Heart right ventricle (tissue), 16 donors: ENCODE data around the gene RPL10. TPM values are rescaled to one million over a fixed set of nuclear protein-coding genes. Genes with fewer than 3 reads are reported as not detected.

Experiments used
- ATAC-seq, 8 donors: fragments of 200-7000 bp; cut with Tn5 transposase; one replicate each; pipeline ENCODE4 v1.9.1; 2020; ENCODE audit warnings: mild to moderate bottlenecking in 8 of 8, moderate library complexity in 8 of 8, moderate number of reproducible peaks in 1 of 8
- DNase-seq, 2 donors: peaks; one replicate each; pipeline ENCODE4 v3.0.0-alpha.2; 2020
- H3K27ac ChIP-seq, 10 donors: fragments of 200-600 bp; sonication (generic) in 2 of 10; one replicate each; pipeline versions ENCODE4 v1.5.0 to v1.8.0; 2020 to 2022; ENCODE audit warnings: mild to moderate bottlenecking in 3 of 10
- H3K27me3 ChIP-seq, 7 donors: fragments of 200-600 bp; one replicate each; pipeline ENCODE4 v1.8.0; 2021 to 2022; ENCODE audit warnings: mild to moderate bottlenecking in 2 of 7
- H3K36me3 ChIP-seq, 9 donors: fragments of 200-600 bp; sonication (generic) in 1 of 9; one replicate each; pipeline versions ENCODE4 v1.5.0 to v1.8.0; 2020 to 2022; ENCODE audit warnings: mild to moderate bottlenecking in 2 of 9
- H3K4me1 ChIP-seq, 9 donors: fragments of 200-600 bp; sonication (generic) in 1 of 9; one replicate each; pipeline versions ENCODE4 v1.5.0 to v1.8.0; 2020 to 2022; ENCODE audit warnings: mild to moderate bottlenecking in 4 of 9
- H3K4me3 ChIP-seq, 10 donors: fragments of 200-600 bp; sonication (generic) in 2 of 10; one replicate each; pipeline versions ENCODE4 v1.5.0 to v1.8.0; 2020 to 2022; ENCODE audit warnings: mild to moderate bottlenecking in 7 of 10, moderate library complexity in 2 of 10
- H3K9me3 ChIP-seq, 11 donors: fragments of 200-600 bp in 10 of 11; sonication (generic) in 2 of 11; one replicate each; pipeline versions ENCODE4 v1.5.0 to v1.8.0; 2013 to 2022; ENCODE audit warnings: mild to moderate bottlenecking in 2 of 11, control low read depth in 1 of 11, moderate library complexity in 1 of 11
- WGBS, 2 donors: extraction: QIAGEN DNeasy Blood & Tissue Kit; methylation state at CpG; one replicate each; pipeline ENCODE4 v1.1.7; 2013; ENCODE audit warnings: inconsistent platforms in 1 of 2; 5-methylcytosine and 5-hydroxymethylcytosine counted together
- intact Hi-C, 10 donors: fragments of 100-400 bp; cut with DNase I; formaldehyde crosslinking; loops; one replicate each; pipeline versions ENCODE4 v1.11.1 to v1.14.2; 2022
- polyA plus RNA-seq, 2 donors: library from polyadenylated mRNA; stranded (reverse); fragments of 200-250 nt; gene quantifications; one replicate each; pipeline ENCODE4 v1.2.3, GENCODE V29; 2013
- total RNA-seq, 10 donors: library from RNA; stranded (reverse); fragmentation: NEBNext Ultra II Directional in 3 of 10; extraction: Animal tissue kit (Norgen Biotek cat#: 25700) in 3 of 10; gene quantifications; one replicate each; pipeline versions ENCODE4 v1.2.1 to v1.2.4, GENCODE V29; 2021 to 2023
- TF ChIP-seq, protein P1 (sequence below), 9 donors: fragments of 200-600 bp; sonication (generic) in 2 of 9; IDR thresholded peaks; one replicate each; pipeline versions ENCODE4 v1.5.0 to v1.8.0; 2021 to 2022; ENCODE audit warnings: antibody characterized with exemption in 9 of 9, mild to moderate bottlenecking in 5 of 9, moderate library complexity in 1 of 9
- donor health status: Arrhythmogenic right ventricular cardiomyopathy.
- donor health status: ischemic (EF 13 %, LVEDD 7.1; RV severe dilation, severe dysfunction).
- donor health status: healthy with polysubstance abuse.
- donor health status: DM: no; HTN: yes; CAD: no.
- donor health status: DM: no; HTN: no; CAD: no.
- donor health status: ischemic (EF 25% LVEDD 6.9; RV normal size, moderate dysfunction).
- donor health status: ischemic (EF 25% LVEDD 5.7; RV mildly dilated, moderate dysfunction).
- donor health status: healthy.
- donor health status: DM: yes; HTN: yes; CAD: no.
- donor health status: Ischemic cardiomyopathy.
- donor health status: ischemic (EF 35%, LVEDD 5.7; RV mildly dilated, moderate dysfunction).
- donor health status: nonischemic (EF 11% LVEDD 7.7; RV severe dilation, severe dysfunction).
- donor health status: DM: yes; HTN: yes; CAD: no.
- donor health status: PGD.
- donor health status: ischemic (EF 29% LVEDD 5.4; RV normal size, mild dysfunction).
- donor health status: nonischemic (EF 23%, LVEDD 6.1; RV moderate dilation, normal function).

RPL10 gene
- total and polyA plus RNA-seq, 12 donors, result 1,543 to 7,085 (median 1,901) TPM

DNA sequence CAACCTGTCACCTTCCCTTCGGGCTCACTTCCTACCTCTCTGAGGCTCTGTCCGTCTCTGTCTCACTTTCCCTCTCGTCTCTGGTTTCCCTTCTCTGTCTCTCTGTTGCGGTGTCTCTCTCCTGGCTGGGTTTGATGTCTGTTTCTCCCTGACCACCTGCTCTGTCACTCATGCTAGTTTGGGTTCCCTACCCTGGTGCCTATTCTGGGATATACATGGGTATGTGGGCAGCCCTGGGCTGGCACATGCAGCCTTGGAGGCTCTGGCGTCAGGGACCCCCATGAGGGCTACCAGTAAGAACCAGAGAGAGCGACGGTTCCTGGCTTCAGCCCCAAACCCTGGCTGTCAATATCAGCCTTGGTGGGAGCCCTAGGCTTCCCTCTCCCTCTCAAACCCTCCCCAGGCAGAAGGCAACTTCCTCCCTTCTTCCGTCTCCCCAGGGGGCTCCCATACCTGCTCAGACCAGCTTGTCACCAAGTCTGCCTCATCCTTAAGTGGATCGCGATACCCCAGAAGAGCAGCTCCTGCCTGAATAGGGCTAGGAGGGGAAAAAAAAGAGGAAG lies 10.6 kb downstream of the RPL10 start:
- Histone ChIP-seq H3K36me3 (peaks cover 0 to 7% (median 0%) of the 10 kb centered on the region in 9 donors), H3K27me3 (no peaks in the 10 kb centered on the region), H3K27ac (peak overlapping the region in 9 of 10 donors; percentile 53 to 86 (median 79)), H3K4me3 (peak overlapping the region in 9 of 10 donors; percentile 18 to 55 (median 46)), H3K4me1 (peaks cover 0 to 32% (median 12%) of the 10 kb centered on the region in 9 donors), H3K9me3 (no peaks in the 10 kb centered on the region)
- DNase-seq, result no peak
- intact Hi-C loops, result no loop called here
- TF ChIP-seq, protein P1, sequence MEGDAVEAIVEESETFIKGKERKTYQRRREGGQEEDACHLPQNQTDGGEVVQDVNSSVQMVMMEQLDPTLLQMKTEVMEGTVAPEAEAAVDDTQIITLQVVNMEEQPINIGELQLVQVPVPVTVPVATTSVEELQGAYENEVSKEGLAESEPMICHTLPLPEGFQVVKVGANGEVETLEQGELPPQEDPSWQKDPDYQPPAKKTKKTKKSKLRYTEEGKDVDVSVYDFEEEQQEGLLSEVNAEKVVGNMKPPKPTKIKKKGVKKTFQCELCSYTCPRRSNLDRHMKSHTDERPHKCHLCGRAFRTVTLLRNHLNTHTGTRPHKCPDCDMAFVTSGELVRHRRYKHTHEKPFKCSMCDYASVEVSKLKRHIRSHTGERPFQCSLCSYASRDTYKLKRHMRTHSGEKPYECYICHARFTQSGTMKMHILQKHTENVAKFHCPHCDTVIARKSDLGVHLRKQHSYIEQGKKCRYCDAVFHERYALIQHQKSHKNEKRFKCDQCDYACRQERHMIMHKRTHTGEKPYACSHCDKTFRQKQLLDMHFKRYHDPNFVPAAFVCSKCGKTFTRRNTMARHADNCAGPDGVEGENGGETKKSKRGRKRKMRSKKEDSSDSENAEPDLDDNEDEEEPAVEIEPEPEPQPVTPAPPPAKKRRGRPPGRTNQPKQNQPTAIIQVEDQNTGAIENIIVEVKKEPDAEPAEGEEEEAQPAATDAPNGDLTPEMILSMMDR (IDR thresholded peaks at IDR 0.05), result no peak
- 42 to 47% methylated on average over 7 to 10 of the region's 10 CpGs for WGBS, 2 donors
- ATAC-seq, result no peak

GRCh38 chrX:154409222-154409871 lies 11.2 kb downstream of the RPL10 start, which contains the start of gene DNASE1L1:
Gene DNASE1L1, minus strand, starts transcription at chrX:154409254. Its CDS starts 3,686 bp downstream, at chrX:154405568.
- intact Hi-C loops, result no loop called here
- Histone ChIP-seq H3K9me3 (no peaks in the 10 kb centered on the region), H3K27ac (peak within 1 kb of the TSS in 9 of 10 donors; percentile 57 to 86 (median 79)), H3K4me3 (peak within 1 kb of the TSS in 9 of 10 donors; percentile 18 to 55 (median 46)), H3K27me3 (no peaks in the 10 kb centered on the region), H3K4me1 (peaks cover 0 to 32% (median 12%) of the 10 kb centered on the region in 9 donors), H3K36me3 (peaks cover 0 to 11% (median 0%) of the 10 kb centered on the region in 9 donors)
- WGBS, 2 donors, result 31 to 36% methylated on average over 19 to 26 of the region's 26 CpGs
- TF ChIP-seq, protein P1 (IDR thresholded peaks at IDR 0.05), result no peak
- DNase-seq (peak; percentile 77 to 83), ATAC-seq (peak; percentile 34 to 89 (median 73))

GRCh38 chrX:154411981-154412340 lies 13.8 kb downstream of the RPL10 start:
- ATAC-seq, result peak; percentile 74 to 83 (median 80)
- TF ChIP-seq, protein P1 (IDR thresholded peaks at IDR 0.05), result no peak
- Histone ChIP-seq H3K4me1 (peaks cover 0 to 32% (median 12%) of the 10 kb centered on the region in 9 donors), H3K27me3 (no peaks in the 10 kb centered on the region), H3K27ac (peak overlapping the region; percentile 90 to 99 (median 96)), H3K36me3 (peaks cover 0 to 15% (median 0%) of the 10 kb centered on the region in 9 donors), H3K4me3 (peak overlapping the region; percentile 56 to 85 (median 82)), H3K9me3 (no peaks in the 10 kb centered on the region)
- intact Hi-C loops, result no loop called here
- peak; percentile 53 to 62 for DNase-seq
- 0 to 3% methylated on average over 20 to 28 of the region's 29 CpGs for WGBS, 2 donors

DNA sequence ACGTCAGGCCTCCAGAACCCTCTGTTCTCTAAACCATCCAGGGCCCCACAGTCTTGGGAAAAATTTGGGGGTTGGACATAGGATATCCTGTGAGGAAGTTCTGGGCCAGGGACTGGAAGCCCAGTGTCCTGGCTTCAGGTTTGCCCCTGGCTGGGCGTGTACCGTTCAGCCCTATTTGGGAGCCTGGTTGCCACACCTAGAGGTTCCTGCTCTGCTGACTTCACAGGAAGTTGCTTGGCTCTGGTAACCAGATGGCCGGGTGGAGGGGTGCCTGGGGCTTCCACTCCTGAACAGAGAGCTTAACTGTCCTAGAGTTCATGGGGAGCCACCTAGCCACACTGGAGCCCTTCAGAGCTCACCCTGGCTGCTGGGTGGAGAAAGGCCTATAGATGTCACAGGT lies 14.3 kb downstream of the RPL10 start:
- Histone ChIP-seq H3K4me1 (peaks cover 0 to 32% (median 12%) of the 10 kb centered on the region in 9 donors), H3K27me3 (no peaks in the 10 kb centered on the region), H3K27ac (peak overlapping the region; percentile 90 to 99 (median 96)), H3K9me3 (no peaks in the 10 kb centered on the region), H3K4me3 (peak overlapping the region; percentile 56 to 85 (median 82)), H3K36me3 (peaks cover 0 to 15% (median 0%) of the 10 kb centered on the region in 9 donors)
- TF ChIP-seq, protein P1 (IDR thresholded peaks at IDR 0.05), result no peak
- ATAC-seq (peak in 7 of 8 donors; percentile 17 to 64 (median 57)), DNase-seq (peak; percentile 23 to 24)
- WGBS, 2 donors, result 38 to 47% methylated on average over 3 to 4 of the region's 4 CpGs
- intact Hi-C loops, result no loop called here
